ENCODE data around the gene SOBP.

SOBP gene

GRCh38 chr6:107620732-107621131 lies 130.8 kb downstream of the SOBP start:
- TF ChIP-seq ATF2 (tag by site-specific recombination; IDR thresholded peaks at IDR 0.05; ENCODE audit: low read depth), result peak; percentile 64; the same call in 1 of the 2 replicates
- no peak for TF ChIP-seq HIC1 (tag by site-specific recombination; IDR thresholded peaks at IDR 0.05)
- no peak for TF ChIP-seq ZNF146 (tag by site-specific recombination; IDR thresholded peaks at IDR 0.05)
- Histone ChIP-seq H3K27ac (ENCODE audit: extremely low read depth, low read depth, low read length) (no peak overlapping the region), H3K36me3 (ENCODE audit: control insufficient read depth in 2 of 2, insufficient read depth in 1 of 2, low read length in 2 of 2) (peaks cover 0 to 3% of the 10 kb centered on the region in 2 experiments; a peak in 1 of 3 replicates), H3K9me3 (ENCODE audit: control insufficient read depth, insufficient read depth, low read depth, low read length) (no peaks in the 10 kb centered on the region), H3K4me3 (ENCODE audit: low read depth, low read length) (no peak overlapping the region), H3K4me1 (ENCODE audit: control insufficient read depth, insufficient read depth, low read length) (no peaks in the 10 kb centered on the region)
- CTCF ChIA-PET, result interaction anchor here (0.6 to 1.1 kb wide), 3 partner anchors 8 to 215 kb away, joined by 3 to 4 read pairs (median 4); no protein-coding TSS in a partner anchor
- POLR2A ChIA-PET, result no interaction called here

GRCh38 chr6:107621229-107621937 lies 131.5 kb downstream of the SOBP start:
- POLR2A ChIA-PET, result no interaction called here
- no peak for TF ChIP-seq ZNF76 (tag by site-specific recombination; IDR thresholded peaks at IDR 0.05; ENCODE audit: borderline replicate concordance, low read depth)
- no peak for TF ChIP-seq ZNF585B (tag by site-specific recombination; IDR thresholded peaks at IDR 0.05)
- no peak for TF ChIP-seq ZFP41 (tag by site-specific recombination; IDR thresholded peaks at IDR 0.05; ENCODE audit: borderline replicate concordance)
- no peak for TF ChIP-seq GFI1B (tag by site-specific recombination; IDR thresholded peaks at IDR 0.05)
- TF ChIP-seq SCRT1 (tag by site-specific recombination; IDR thresholded peaks at IDR 0.05; ENCODE audit: borderline replicate concordance), result no peak
- Histone ChIP-seq H3K36me3 (ENCODE audit: control insufficient read depth in 2 of 2, insufficient read depth in 1 of 2, low read length in 2 of 2) (peaks cover 0 to 3% of the 10 kb centered on the region in 2 experiments; a peak in 1 of 3 replicates), H3K9me3 (ENCODE audit: control insufficient read depth, insufficient read depth, low read depth, low read length) (no peaks in the 10 kb centered on the region), H3K27ac (ENCODE audit: extremely low read depth, low read depth, low read length) (no peak overlapping the region), H3K4me1 (ENCODE audit: control insufficient read depth, insufficient read depth, low read length) (no peaks in the 10 kb centered on the region), H3K4me3 (ENCODE audit: low read depth, low read length) (no peak overlapping the region)
- CTCF ChIA-PET, result interaction anchor here (0.7 to 1.1 kb wide), 3 partner anchors 8 to 95 kb away, joined by 3 to 4 read pairs (median 4); no protein-coding TSS in a partner anchor

GRCh38 chr6:107622269-107622668 lies 132.4 kb downstream of the SOBP start:
- no peaks in the 10 kb centered on the region for H3K4me1 ChIP-seq (ENCODE audit: control insufficient read depth, insufficient read depth, low read length)
- TF ChIP-seq ZBTB44 (tag by site-specific recombination; IDR thresholded peaks at IDR 0.05) (no peak), ZNF24 (tag by site-specific recombination; IDR thresholded peaks at IDR 0.05) (no peak), ZNF626 (tag by site-specific recombination; IDR thresholded peaks at IDR 0.05) (no peak), ZNF18 (tag by site-specific recombination; IDR thresholded peaks at IDR 0.05) (no peak), ZBTB8A (tag by site-specific recombination; IDR thresholded peaks at IDR 0.05) (no peak), ZNF155 (tag by site-specific recombination; IDR thresholded peaks at IDR 0.05) (no peak)
- H3K27ac ChIP-seq (ENCODE audit: extremely low read depth, low read depth, low read length), result no peak overlapping the region
- no peak overlapping the region for H3K4me3 ChIP-seq (ENCODE audit: low read depth, low read length)
- POLR2A ChIA-PET, result no interaction called here
- H3K9me3 ChIP-seq (ENCODE audit: control insufficient read depth, insufficient read depth, low read depth, low read length), result no peaks in the 10 kb centered on the region
- peaks cover 0 to 3% of the 10 kb centered on the region in 2 experiments; a peak in 1 of 3 replicates for H3K36me3 ChIP-seq (ENCODE audit: control insufficient read depth in 2 of 2, insufficient read depth in 1 of 2, low read length in 2 of 2)
- CTCF ChIA-PET, result interaction anchor here (0.7 kb wide), 2 partner anchors 96 to 386 kb away, joined by 3 read pairs; no protein-coding TSS in a partner anchor

Measured in HEK293 (cell line).